GM18520 (cell line): ENCODE data around the gene USP31.

Experiments
- ATAC-seq: cut with Tn5 transposase; IDR thresholded peaks from one replicate; pipeline ENCODE4 v1.9.1; 2021; ENCODE audit not compliant: unreplicated experiment

USP31 gene

DNA sequence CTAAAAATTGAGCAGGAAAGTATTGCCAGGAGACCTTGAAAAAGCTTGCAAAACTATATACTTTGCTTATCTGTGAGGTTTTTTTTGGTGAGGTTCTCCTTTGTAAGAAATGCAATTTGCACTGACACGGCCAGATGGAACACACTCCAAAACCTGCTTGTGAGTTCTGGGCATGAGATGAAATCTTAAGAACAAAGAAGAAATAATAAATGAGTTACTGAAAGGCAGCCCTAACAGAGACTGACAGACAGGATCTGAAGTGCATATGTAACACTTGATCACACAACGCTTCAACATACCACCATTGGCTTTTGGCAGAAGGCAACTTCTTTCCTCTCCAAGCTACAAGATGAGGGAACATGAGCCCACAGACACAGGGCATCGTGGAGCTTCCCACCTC, 82.6 kb downstream of the USP31 start:
- no peak for ATAC-seq

DNA sequence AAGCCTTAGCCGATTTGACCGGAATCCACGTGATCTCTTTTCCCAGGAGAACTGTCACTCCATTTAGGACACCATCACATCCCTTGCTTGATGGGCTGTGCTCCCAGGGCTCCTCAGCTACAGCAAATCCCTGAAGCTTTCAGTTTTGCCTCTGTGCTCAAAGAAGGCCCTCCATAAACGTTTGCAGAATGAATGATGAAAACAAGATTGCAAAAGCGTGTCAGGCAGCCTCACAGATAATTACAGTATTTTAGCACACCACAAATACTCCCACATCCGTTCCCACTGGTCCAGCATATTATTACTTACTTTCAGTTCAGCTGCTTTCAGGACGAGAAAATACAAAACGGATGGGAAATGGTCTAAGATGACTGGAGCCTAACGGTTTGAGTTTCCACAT, 84.6 kb downstream of the USP31 start:
- no peak for ATAC-seq

DNA sequence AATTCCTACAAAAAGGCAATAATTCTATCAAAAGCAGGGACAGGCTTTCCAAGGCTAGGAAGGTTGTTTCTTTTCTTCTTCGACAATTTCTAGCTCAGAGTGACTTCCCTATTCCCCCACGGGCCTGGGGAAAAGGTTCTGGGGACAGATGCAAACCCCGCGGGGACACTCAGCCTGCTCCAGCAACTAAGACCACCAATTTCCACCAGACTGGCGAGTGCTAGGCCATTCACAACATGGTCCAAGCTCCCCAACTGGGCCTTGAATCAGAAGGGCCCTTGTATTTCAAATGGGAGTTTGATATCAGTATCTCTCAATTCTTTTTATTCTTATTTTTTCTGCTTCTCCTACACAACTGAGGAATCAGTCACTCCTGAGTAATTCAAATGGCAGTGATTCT, 86.7 kb downstream of the USP31 start:
- ATAC-seq: no peak

DNA sequence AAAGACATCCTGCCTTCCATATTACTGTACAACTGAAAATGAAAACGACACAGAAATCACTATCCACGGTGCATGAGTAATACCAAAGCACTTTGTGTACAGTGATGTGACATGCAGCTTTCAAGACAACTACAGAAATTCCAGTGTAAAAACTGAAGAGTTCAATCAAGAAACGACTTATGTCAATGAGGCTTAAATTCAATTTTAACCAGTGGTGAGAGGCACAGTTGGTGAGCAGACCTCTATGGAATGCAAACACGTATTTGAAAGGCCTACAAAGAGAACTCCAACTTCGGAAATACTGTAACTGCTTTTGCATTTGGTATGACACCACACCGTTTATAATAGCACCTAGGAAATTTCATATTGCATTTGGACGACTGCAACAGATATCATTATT, 87.6 kb downstream of the USP31 start:
- no peak for ATAC-seq

DNA sequence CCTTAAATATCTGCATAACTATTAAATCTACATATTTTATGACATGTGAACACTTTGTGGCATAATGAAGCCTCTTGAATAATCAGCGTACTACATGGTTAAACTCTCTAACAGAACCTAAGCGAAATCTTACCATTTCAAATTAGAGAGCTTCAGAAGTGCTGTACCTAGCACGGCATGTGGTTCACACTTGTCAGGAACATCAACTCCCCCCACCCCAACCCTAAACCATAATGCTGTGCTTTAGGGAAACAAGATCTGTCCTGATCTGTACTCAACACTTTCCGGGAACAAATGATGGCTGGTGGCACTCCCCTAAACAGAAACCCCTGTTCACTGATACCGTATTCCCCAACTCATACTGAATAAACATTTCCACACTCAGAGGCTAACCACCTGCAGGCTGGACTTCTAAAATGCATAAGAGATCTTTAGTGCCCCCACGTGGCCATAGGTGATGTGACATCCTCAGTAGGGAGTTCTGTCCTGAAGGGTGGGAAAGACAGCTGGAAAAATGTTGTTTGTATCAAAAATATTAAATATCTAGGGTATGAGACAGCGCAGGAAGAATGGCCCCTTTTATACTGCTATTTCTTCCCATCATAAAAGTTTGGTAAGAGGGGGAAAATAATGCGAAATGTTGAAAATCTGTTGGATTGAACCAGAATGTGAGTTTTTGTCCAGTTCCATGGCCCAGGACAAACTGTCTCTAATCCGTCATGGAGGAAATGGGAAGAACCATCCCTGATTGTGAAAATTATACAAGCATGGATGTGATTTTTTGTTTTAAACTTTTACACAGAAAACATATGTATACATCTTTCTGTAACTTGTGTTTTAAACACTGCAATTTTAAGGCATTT, 88.6 kb downstream of the USP31 start:
- ATAC-seq: no peak

DNA sequence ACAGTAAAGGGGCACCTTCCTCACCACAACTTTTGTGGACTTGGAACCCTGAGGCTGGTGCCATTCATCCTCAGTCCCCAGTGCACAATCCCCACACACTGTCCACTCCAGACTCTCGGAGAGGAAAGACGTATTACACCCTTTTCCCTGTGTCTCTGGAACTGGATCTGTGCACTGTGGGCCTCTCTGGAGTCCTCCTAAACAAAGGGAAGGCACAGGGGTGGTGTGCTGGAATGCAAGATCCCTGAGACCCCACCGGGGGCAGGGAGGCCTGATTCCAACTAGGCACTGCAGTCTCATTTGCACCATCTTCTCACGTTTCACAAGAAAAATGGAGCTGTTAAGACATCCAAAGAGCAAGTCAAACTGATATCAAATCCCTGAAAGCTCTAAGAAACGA, 89.8 kb downstream of the USP31 start:
- no peak for ATAC-seq

DNA sequence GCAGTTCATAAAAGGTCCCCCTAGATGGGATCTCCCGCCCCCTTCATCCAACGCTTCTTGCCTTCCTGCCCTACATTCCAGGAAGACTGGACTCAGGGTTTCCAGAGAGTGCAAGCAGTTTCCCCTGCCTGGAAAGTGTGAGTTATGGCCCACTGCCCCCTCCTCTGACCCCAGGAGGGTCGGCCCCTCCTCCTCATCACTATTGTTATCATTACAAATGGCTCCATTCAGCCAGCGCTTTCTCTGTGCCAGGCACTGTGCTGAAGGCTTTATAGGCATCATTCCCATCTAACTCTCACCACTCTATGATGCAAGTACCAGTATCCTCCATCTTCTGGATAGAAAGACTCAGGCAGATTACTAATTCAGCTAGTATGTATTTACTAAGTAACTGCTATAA, 90.7 kb downstream of the USP31 start:
- ATAC-seq: no peak

DNA sequence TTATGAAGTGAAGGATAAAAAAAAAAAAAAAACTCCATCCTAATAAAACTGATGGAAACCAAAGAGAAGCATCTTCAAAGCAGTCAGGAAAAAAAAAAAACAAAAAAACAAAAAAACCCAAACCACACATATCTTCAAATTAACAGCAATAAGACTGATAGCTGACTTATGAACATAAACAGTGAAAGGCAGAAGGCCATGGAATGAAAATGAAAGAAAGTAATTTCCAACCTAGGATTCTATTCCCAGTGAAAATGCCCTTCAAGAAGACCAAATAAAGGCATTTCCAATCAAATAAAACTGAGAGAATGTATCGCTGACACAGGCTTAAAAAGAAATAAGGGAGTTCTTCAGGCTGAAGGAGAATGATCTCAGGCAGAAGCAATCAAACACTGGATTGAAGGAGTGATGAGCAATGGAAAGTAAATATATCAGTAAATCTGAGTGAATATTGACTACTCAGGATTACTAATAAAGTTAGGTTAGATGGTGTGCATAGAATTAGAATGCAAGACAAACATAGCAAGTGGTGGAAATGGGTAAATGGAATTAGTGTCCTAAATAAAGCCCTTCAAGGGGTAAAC, 92.1 kb downstream of the USP31 start:
- no peak for ATAC-seq

DNA sequence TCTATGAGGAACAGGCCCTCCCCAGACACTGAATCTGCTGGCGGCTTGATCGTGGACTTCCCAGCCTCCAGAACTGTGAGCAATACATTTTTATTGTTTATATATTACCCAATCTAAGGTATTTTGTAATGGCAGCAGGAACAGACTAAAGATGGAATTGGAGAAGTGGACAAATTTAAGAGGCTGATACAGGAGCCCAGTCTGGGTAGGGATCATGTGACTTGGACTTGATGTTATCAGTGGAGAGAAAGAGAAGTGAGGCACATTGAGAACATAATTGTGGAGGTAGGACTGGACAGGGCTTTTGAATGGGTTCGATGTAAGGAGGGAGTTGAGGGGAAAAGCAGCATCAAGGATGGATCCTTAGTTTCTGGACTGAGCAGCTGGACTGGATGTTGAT, 93.8 kb downstream of the USP31 start:
- no peak for ATAC-seq

DNA sequence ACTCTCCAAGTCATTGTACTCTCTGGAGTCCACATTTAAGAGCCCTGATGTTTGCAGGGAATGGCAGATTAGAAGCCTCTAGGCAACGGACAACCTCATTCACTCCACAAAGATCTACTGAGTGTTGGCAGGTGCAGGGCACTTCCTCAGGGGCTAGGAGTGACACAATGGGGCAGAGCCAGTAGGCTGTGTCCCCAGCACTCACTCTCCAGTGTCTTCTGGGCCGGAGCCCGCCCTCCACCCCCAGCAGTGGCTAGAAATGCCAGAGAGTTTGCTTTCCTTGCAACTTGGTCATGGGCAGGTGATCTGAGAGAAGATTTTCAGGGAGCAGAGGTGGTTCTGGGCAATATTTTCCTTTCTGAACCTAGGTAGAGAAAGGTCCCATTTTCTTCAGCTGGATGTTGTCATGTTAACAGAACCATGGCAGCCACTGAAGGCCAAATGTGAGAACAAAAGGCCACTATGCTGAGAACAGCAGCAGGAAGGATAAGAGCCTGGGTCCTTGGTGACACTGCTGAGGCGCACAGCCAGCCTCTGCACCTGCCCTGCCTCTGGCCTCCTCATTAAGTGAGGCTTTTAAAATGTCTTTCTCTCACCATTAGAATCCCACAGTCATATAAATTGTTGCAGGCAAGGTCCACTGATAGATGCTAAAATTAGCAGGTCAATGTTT, 96.2 kb downstream of the USP31 start:
- ATAC-seq: no peak

DNA sequence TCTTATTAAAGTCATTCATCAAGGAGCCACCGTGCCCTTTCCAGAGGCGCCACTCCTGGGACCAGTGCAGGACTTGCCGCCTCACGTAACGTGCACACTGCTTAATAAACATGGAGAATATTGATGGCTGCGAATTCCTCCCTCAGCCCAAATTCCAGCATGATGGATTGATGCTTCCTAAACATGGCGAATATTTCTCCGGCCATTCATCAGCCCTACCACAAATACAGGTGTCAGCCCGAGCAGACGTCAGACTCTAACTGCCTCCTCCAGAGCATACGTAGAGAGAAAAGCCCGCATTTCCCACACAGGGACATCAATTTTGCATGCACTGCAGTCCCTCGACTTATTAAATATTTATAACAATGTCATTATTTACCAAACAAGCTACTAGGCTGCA, 97.0 kb downstream of the USP31 start:
- no peak for ATAC-seq

DNA sequence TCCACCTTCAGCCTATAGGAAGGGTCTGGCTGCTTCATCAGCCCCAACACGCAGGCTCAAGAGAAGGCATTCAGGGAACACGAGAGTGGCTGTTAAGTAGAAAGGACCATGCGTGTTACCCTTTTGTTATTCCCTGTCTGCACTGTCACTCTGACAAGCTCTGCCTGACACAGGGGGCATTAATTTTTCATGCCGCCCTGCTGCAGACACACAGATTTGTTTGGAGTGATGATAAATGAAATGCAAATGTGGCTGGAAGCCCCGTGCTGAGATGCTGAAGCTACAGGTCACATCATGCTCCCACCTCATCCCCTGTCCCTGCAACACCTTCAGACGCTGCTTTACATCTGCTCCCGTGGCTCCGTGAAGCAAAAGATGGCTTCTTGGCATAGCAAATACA, 97.7 kb downstream of the USP31 start:
- ATAC-seq: no peak

DNA sequence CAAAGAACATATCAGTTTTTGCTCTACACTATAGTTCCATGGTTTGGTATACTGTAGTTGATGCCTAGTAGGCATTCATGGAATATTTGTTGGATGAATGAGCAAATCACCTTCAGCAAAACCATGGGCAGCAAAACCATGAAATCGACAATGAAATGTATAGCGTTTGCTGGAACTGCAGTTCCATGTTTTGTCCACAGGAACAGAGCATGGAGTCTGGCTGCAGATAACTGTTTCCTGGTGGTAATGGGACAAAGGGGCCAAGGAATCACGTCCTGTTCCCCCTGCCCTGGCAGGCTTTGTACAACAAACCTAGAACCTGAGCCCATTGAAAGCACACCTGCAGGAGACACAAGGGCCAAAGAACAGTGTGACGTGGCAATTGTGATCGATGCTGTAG, 101.1 kb downstream of the USP31 start:
- ATAC-seq: no peak

DNA sequence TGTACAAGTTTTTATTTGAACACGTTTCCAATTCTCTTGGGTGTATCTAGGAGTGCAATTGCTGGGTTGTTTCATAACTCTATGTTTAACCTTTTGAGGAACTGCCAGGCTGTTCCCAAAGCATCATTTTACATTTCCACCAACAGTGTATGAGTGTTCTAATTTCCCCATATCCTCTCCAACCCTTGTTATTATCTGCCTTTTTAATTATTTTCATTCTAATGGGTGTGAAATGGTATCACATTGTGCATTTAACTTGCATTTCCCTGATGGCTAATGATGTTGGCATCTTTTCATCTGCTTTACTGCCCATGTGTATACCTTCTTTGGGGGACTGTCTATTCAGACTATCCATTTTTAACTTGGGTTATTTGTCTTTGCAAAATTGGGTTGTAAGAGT, 104.2 kb downstream of the USP31 start:
- no peak for ATAC-seq

DNA sequence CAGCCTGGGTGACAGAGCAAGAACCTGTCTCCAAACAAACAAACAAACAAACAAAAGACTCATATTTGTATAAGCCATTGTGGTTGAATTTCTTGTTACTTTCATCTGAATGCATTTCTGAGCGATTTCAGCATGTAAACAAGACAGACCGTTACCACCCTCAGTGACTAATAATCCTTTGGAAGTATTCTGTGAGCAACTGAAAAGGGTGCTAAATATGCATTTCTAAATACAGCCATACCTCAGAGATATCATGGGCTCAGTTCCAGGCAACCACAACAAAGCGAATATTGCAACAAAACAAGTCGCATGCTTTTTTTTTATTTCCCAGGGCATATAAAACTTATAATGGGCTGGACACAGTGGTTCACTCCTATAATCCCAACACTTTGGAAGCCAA, 109.0 kb downstream of the USP31 start:
- no peak for ATAC-seq

DNA sequence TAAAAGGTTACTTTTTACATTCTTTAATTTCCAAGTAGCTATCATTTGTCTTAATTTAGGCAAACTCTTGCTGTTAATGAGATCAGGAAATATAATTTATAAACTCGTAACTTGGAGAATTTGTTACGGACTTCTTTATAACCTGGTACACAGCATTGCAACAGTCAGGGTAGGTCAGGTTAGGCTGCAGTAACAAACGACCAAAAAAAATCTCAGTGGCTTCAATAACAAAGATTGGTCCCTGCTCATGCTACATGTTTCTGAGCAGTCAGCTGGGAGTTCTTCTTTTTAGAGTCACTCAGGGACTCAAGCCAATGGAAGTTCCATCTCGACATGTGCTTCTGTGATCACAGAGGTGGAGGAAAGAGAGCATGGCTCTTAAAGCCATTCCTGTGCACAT, 110.1 kb downstream of the USP31 start:
- ATAC-seq: no peak

DNA sequence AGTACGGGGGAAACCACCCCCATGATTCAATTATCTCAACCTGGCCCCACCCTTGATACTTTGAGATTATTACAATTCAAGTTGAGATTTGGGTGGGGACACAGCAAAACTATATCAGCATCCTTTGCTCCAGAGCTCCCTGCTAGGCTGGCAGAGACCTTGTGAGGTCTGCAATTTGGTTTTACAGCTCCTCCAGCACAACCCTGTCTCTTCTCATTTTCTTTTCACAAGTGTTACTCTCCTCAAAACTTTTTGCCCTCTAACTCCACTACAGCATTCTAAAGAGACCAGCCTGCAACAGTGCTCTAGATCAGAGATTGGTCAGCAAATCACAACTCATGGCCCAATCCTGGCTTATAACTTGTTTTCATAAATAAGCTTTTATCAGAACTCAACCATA, 114.0 kb downstream of the USP31 start:
- no peak for ATAC-seq

DNA sequence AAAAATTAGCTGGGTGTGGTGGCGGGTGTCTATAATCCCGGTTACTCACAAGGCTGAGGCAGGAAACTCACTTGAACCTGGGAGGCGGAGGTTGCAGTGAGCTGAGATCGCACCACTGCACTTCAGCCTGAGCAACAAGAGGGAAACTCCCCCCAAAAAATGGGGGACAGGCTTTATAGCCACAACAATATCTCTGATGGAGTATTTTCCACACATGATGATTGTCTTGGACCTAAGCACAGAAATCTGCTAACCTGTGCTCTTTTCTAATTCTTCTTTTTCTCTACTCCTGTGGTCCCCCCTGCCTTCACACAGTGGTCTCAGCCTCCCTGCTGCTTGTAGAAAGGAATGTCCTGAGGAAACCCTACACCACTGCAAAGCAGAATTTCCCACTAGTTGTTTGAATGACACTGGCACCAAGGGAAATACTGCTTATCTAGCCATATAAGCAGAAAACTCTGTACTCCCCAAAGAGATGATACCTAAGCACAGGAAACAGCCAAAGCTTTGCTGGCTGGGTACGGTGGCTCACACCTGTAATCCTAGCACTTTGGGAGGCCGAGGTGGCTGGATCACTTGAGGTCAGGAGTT, 117.6 kb downstream of the USP31 start:
- ATAC-seq: no peak

DNA sequence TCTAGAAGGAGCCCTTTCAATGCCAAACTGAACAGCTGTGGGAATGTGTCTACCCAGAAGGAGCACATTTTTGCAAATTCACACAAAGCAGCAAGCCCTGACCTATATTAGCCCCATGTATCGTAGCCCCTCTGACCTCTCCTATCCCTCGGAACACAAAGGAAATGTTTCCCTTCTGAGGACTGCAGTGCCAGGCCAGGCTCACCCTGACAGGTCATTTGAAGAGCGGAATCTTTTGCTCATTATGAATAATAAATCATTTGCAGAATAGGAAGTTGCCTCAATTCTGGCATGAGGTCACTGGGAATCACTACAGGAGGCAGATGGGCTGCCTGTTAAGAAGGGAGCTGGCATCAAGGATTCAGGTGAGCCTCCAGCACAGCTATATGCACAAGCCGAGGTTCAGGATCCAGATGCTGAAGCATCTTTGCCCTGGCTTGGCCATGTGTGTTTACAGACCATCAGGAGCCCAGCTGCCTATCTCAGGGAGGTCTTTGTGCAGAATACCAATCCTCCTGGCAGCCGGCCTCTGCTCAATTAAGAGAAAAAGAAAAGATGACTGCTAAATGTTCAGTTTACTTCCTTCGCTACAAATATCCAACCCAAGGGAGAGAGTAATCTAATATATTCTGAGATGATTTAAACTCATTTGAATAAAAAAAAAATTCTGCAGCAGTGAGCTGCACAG, 119.4 kb downstream of the USP31 start:
- ATAC-seq: no peak

DNA sequence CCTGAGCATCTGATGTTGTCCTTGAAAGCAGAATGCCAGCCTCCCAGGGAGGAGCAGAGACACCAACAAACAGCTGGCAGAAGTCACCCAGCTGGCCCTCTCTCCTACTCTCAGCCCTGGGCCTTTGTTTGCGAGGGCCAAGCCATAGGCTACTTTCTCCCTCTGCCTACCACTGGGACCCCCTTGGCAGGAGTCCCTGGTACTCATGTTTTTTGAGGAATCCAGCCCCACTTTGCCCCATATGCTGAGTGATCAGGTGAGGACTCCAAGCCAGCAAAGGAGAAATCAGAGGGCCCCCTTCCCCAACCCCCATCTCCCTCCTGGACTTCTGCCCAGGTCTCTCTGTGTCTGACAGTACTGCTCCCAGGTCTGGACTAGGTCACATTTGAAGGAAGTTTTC, 121.9 kb downstream of the USP31 start:
- ATAC-seq: no peak

DNA sequence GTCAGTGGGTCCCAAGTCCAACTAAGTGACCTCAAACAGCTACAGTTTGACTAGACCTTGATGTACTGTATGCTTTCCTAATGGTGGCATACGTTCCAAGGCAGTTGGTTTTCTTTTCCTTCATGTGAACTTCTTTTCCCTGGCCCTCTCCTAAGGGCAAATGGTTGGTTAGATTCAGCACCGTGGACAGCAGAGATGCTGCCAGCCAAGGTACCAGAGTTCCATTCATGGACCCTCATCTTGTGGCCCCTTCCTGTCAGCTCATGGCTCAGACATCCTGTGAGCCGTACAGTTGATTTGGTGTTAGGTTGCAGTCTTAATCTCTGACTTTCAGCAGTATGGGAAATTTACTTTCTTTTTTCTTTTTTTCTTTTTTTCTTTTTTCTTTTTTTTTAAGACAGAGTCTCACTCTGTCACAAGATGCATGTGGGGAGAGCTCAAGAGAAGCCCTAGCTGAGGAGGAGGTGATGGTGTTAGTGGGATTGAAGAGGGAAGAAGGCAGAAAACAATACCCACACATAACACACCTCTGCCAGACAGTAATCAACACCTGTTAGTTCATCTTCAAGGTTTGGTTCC, 122.4 kb downstream of the USP31 start:
- no peak for ATAC-seq
